Measurements from ENCODE around the gene NDUFB6.

NDUFB6 gene

DNA sequence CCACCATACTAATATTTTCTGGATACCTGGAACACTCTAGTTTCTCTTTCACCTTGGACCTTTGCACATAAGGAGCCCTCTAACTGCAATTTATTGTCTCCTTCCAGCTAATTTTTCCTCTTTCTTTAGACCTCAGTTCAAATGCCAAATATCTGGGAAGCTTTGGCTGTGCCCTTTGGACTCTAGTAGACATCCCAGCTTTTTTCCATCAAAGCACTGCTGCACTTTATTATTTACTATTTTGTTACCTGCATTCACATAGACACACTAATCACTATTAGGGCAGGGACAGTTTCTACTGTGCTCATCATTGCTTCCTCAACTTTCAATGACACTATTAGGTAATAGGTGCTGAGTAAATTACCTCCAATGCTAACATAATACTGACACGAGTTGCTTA is 49.0 kb downstream of the NDUFB6 start:
- Histone ChIP-seq H3K4me3 (no peak overlapping the region), H3K27ac (no peak overlapping the region)
- no peak for DNase-seq (ENCODE audit: low spot score)
- TF ChIP-seq, protein P1, sequence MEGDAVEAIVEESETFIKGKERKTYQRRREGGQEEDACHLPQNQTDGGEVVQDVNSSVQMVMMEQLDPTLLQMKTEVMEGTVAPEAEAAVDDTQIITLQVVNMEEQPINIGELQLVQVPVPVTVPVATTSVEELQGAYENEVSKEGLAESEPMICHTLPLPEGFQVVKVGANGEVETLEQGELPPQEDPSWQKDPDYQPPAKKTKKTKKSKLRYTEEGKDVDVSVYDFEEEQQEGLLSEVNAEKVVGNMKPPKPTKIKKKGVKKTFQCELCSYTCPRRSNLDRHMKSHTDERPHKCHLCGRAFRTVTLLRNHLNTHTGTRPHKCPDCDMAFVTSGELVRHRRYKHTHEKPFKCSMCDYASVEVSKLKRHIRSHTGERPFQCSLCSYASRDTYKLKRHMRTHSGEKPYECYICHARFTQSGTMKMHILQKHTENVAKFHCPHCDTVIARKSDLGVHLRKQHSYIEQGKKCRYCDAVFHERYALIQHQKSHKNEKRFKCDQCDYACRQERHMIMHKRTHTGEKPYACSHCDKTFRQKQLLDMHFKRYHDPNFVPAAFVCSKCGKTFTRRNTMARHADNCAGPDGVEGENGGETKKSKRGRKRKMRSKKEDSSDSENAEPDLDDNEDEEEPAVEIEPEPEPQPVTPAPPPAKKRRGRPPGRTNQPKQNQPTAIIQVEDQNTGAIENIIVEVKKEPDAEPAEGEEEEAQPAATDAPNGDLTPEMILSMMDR (IDR thresholded peaks at IDR 0.05), result no peak

DNA sequence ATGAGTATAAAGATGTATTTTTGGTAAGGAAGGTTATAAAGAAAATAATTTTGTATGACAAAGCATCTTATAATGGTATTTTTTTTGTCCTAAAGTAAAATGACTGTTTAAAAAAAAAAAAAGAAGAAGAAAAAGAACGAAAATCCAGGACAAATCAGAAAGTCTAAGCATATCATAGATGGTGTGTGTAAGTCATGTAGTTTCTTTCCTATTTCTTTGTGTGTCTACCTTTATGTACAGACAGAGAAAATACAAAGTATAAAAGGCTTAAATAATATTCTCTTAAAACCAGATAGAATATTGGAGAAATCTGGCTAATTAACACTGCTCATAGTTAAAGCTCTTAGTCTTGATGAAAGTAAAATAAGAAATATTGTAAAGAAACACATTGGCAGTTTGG is 54.7 kb downstream of the NDUFB6 start:
- no peak for DNase-seq (ENCODE audit: low spot score)
- Histone ChIP-seq H3K27ac (no peak overlapping the region), H3K4me3 (no peak overlapping the region)
- TF ChIP-seq, protein P1 (IDR thresholded peaks at IDR 0.05), result no peak

DNA sequence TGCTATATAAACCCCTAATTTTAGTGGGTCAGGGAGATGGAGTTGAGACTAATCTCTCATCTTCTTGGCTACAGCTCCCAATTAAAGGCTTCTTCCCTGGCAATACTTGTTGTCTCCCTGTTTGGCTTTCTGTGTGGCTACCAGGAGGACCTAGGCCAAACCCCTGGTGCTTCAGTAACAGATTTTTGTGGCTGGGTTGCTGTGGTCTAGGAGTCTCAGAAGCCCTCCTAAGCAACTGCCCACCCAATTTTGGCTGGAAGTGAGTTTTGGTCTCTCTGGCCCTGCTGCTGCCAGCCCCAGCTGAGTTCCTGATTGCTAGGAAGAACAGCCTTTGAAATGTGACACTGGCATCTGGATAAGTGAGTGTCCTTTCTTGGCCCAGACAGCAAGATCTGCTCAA is 56.7 kb downstream of the NDUFB6 start:
- H3K27ac ChIP-seq, result no peak overlapping the region
- DNase-seq (ENCODE audit: low spot score), result no peak
- TF ChIP-seq, protein P1 (IDR thresholded peaks at IDR 0.05), result no peak
- H3K4me3 ChIP-seq, result no peak overlapping the region

- H3K4me3 ChIP-seq, result no peak overlapping the region
- DNase-seq (ENCODE audit: low spot score), result no peak
- TF ChIP-seq, protein P1 (IDR thresholded peaks at IDR 0.05), result no peak
- H3K27ac ChIP-seq, result no peak overlapping the region
These were observed 64.2 kb downstream of the NDUFB6 start for GRCh38 chr9:32508728-32509127.

GRCh38 chr9:32503008-32503407 is 70.0 kb downstream of the NDUFB6 start:
- DNase-seq (ENCODE audit: low spot score), result no peak
- Histone ChIP-seq H3K4me3 (no peak overlapping the region), H3K27ac (no peak overlapping the region)
- TF ChIP-seq, protein P1 (IDR thresholded peaks at IDR 0.05), result no peak
